Activated naive CD8-positive, alpha-beta T cell treated with anti-CD3 and anti-CD28 coated beads, Interleukin-2, amount 50 U/mL, for 24 hours (primary cell): Measurements from ENCODE around the gene MIB1.
"Not testable (repeated sequence)": the region's sequence is repeated elsewhere in the genome, so short reads cannot be mapped to it uniquely, and the experiment has no call there.

ENCODE experiments used
- ATAC-seq: fragments of 150-1000 bp; cut with Tn5 transposase; one replicate; pipeline ENCODE4 v1.10.0; 2021
- DNase-seq: peaks from one replicate; pipeline ENCODE4 v3.0.0; 2021
- H3K27ac Mint-ChIP-seq: one replicate; pipeline ENCODE4 v1.8.0; 2021; ENCODE audit warnings: mild to moderate bottlenecking, mixed read lengths
- H3K27me3 Mint-ChIP-seq: one replicate; pipeline ENCODE4 v1.8.0; 2021; ENCODE audit warnings: mixed read lengths
- H3K36me3 Mint-ChIP-seq: one replicate; pipeline ENCODE4 v1.8.0; 2021; ENCODE audit warnings: low read depth, mixed read lengths
- H3K4me1 Mint-ChIP-seq: one replicate; pipeline ENCODE4 v1.8.0; 2021; ENCODE audit warnings: mixed read lengths
- H3K4me3 Mint-ChIP-seq: one replicate; pipeline ENCODE4 v1.8.0; 2021; ENCODE audit warnings: mild to moderate bottlenecking, moderate library complexity, mixed read lengths
- H3K9me3 Mint-ChIP-seq: one replicate; pipeline ENCODE4 v1.8.0; 2021; ENCODE audit warnings: mixed read lengths

Gene MIB1

GRCh38 chr18:21735452-21736015 is 5.1 kb upstream of the MIB1 start:
- no peak for DNase-seq
- Mint-ChIP-seq H3K36me3 (peaks cover 1% of the 10 kb centered on the region), H3K27me3 (no peaks in the 10 kb centered on the region), H3K9me3 (peaks cover 15% of the 10 kb centered on the region), H3K4me1 (peaks cover 9% of the 10 kb centered on the region), H3K4me3 (no peak overlapping the region), H3K27ac (no peak overlapping the region)
- ATAC-seq: no peak

GRCh38 chr18:21736926-21737325 is 3.7 kb upstream of the MIB1 start:
- not testable (repeated sequence) for H3K36me3 Mint-ChIP-seq, H3K27me3 Mint-ChIP-seq
- peaks cover 15% of the 10 kb centered on the region for H3K9me3 Mint-ChIP-seq

GRCh38 chr18:21739604-21740537 is 721 bp upstream of the MIB1 start:
- DNase-seq (no peak), ATAC-seq (peak; percentile 3)
- Mint-ChIP-seq H3K27ac (peak overlapping the region; percentile 96), H3K9me3 (peaks cover 15% of the 10 kb centered on the region), H3K27me3 (no peaks in the 10 kb centered on the region), H3K4me3 (peak overlapping the region; percentile 93), H3K36me3 (peaks cover 4% of the 10 kb centered on the region), H3K4me1 (peaks cover 33% of the 10 kb centered on the region)

More at GRCh38 chr18:21736926-21737325, 3.7 kb upstream of the MIB1 start:
- peaks cover 11% of the 10 kb centered on the region for H3K4me1 Mint-ChIP-seq
- ATAC-seq, H3K27ac Mint-ChIP-seq, H3K4me3 Mint-ChIP-seq, DNase-seq: not testable (repeated sequence)

- H3K4me1 Mint-ChIP-seq: peaks cover 38% of the 10 kb centered on the region
- no peak for ATAC-seq
- peak overlapping the region; percentile 83 for H3K4me3 Mint-ChIP-seq
Observed at GRCh38 chr18:21741312-21741561, 645 bp downstream of the MIB1 start.

GRCh38 chr18:21741562-21742314 is 1.1 kb downstream of the MIB1 start:
- ATAC-seq (no peak), DNase-seq (peak; percentile 47)
- Mint-ChIP-seq H3K9me3 (peaks cover 8% of the 10 kb centered on the region), H3K4me1 (peaks cover 43% of the 10 kb centered on the region), H3K27me3 (no peaks in the 10 kb centered on the region), H3K27ac (peak overlapping the region; percentile 42), H3K4me3 (peak overlapping the region; percentile 83), H3K36me3 (peaks cover 3% of the 10 kb centered on the region)

More at GRCh38 chr18:21741312-21741561, 645 bp downstream of the MIB1 start:
- no peak for DNase-seq
- peaks cover 4% of the 10 kb centered on the region for H3K36me3 Mint-ChIP-seq
- peaks cover 13% of the 10 kb centered on the region for H3K9me3 Mint-ChIP-seq
- H3K27ac Mint-ChIP-seq: no peak overlapping the region
- H3K27me3 Mint-ChIP-seq: no peaks in the 10 kb centered on the region

GRCh38 chr18:21742315-21742687 is 1.7 kb downstream of the MIB1 start:
- peak overlapping the region; percentile 42 for H3K27ac Mint-ChIP-seq
- H3K36me3 Mint-ChIP-seq: peaks cover 3% of the 10 kb centered on the region
- DNase-seq (no peak), ATAC-seq (no peak)
- no peaks in the 10 kb centered on the region for H3K27me3 Mint-ChIP-seq
- peaks cover 47% of the 10 kb centered on the region for H3K4me1 Mint-ChIP-seq
- H3K4me3 Mint-ChIP-seq: peak overlapping the region; percentile 83
- H3K9me3 Mint-ChIP-seq: peaks cover 3% of the 10 kb centered on the region

GRCh38 chr18:21743166-21743832 is 2.7 kb downstream of the MIB1 start:
- DNase-seq: no peak
- Mint-ChIP-seq H3K27me3 (no peaks in the 10 kb centered on the region), H3K9me3 (no peaks in the 10 kb centered on the region), H3K4me3 (peak overlapping the region; percentile 42), H3K27ac (peak overlapping the region; percentile 67), H3K36me3 (peaks cover 3% of the 10 kb centered on the region), H3K4me1 (peaks cover 56% of the 10 kb centered on the region)
- no peak for ATAC-seq

GRCh38 chr18:21745231-21745630 is 4.6 kb downstream of the MIB1 start:
- no peak for ATAC-seq
- Mint-ChIP-seq H3K27ac (no peak overlapping the region), H3K4me3 (no peak overlapping the region), H3K27me3 (no peaks in the 10 kb centered on the region), H3K9me3 (no peaks in the 10 kb centered on the region), H3K4me1 (peaks cover 53% of the 10 kb centered on the region), H3K36me3 (peaks cover 3% of the 10 kb centered on the region)
- DNase-seq: no peak

- ATAC-seq (no peak), DNase-seq (no peak)
- Mint-ChIP-seq H3K36me3 (peaks cover 3% of the 10 kb centered on the region), H3K27ac (no peak overlapping the region), H3K4me3 (no peak overlapping the region), H3K9me3 (no peaks in the 10 kb centered on the region), H3K27me3 (no peaks in the 10 kb centered on the region), H3K4me1 (peaks cover 48% of the 10 kb centered on the region)
Observed at GRCh38 chr18:21747268-21747667, 6.7 kb downstream of the MIB1 start.

GRCh38 chr18:21747764-21748693 is 7.4 kb downstream of the MIB1 start:
- H3K4me1 Mint-ChIP-seq: peaks cover 41% of the 10 kb centered on the region
- no peak for ATAC-seq

GRCh38 chr18:21757833-21758232 is 17.2 kb downstream of the MIB1 start:
- no peak overlapping the region for H3K4me3 Mint-ChIP-seq
- no peak overlapping the region for H3K27ac Mint-ChIP-seq
- no peak for DNase-seq
- no peaks in the 10 kb centered on the region for H3K36me3 Mint-ChIP-seq
- peaks cover 7% of the 10 kb centered on the region for H3K4me1 Mint-ChIP-seq
- no peak for ATAC-seq
- H3K27me3 Mint-ChIP-seq: no peaks in the 10 kb centered on the region
- H3K9me3 Mint-ChIP-seq: no peaks in the 10 kb centered on the region

More at GRCh38 chr18:21747764-21748693, 7.4 kb downstream of the MIB1 start:
- Mint-ChIP-seq H3K9me3 (no peaks in the 10 kb centered on the region), H3K27ac (no peak overlapping the region), H3K36me3 (peaks cover 3% of the 10 kb centered on the region), H3K27me3 (no peaks in the 10 kb centered on the region), H3K4me3 (no peak overlapping the region)
- no peak for DNase-seq

- Mint-ChIP-seq H3K27ac (no peak overlapping the region), H3K4me1 (peaks cover 4% of the 10 kb centered on the region), H3K36me3 (no peaks in the 10 kb centered on the region), H3K9me3 (no peaks in the 10 kb centered on the region), H3K27me3 (no peaks in the 10 kb centered on the region), H3K4me3 (no peak overlapping the region)
- DNase-seq: no peak
- no peak for ATAC-seq
Observed at GRCh38 chr18:21759836-21760235, 19.2 kb downstream of the MIB1 start.

GRCh38 chr18:21760321-21760720 is 19.7 kb downstream of the MIB1 start:
- H3K27ac Mint-ChIP-seq: no peak overlapping the region
- H3K4me3 Mint-ChIP-seq: no peak overlapping the region
- H3K36me3 Mint-ChIP-seq: peaks cover under 1% of the 10 kb centered on the region
- H3K9me3 Mint-ChIP-seq: no peaks in the 10 kb centered on the region
- no peaks in the 10 kb centered on the region for H3K27me3 Mint-ChIP-seq
- H3K4me1 Mint-ChIP-seq: peaks cover 4% of the 10 kb centered on the region
- DNase-seq (no peak), ATAC-seq (no peak)
